ENCODE results near the gene TRIM6.
"Not testable (repeated sequence)": the region's sequence is repeated elsewhere in the genome, so short reads cannot be mapped to it uniquely, and the experiment has no call there.

Gene TRIM6

DNA sequence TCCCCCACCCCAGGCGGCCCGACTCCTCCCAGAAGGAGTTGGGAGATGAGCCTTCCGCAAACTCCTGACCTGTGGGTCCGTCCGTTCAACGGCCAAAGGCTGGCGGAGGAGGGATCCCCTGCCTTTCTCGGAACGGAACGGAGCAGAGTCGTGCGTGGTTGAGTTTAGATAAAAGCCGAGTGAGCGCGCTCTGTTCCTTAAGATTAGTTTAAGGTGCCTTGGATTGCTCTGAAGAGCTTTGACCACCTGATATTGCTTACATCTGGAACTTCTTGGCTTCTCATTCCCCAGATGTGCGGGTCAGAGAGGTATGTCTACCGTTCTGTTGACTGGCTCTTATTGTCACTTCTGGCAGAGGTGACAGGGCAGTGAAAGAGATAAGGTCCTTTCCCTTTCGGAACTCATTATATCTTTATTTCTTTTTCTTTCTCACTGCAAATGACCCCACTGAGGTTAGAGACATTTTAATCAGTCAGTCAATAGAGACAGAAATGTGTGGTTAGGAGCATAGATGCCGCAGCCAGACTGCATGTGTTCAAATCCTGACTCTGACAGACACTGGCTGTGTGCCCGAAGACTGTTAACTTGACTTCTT is at the start of gene TRIM6:
Gene TRIM6, plus strand, starts transcription at position 31 of the 595 bp plus-strand sequence. Its CDS starts 261 bp downstream, at position 292.
- DNase-seq, result no peak

- no peak for DNase-seq
Observed at GRCh38 chr11:5547982-5548381, 48.5 kb upstream of the TRIM6 start.

DNA sequence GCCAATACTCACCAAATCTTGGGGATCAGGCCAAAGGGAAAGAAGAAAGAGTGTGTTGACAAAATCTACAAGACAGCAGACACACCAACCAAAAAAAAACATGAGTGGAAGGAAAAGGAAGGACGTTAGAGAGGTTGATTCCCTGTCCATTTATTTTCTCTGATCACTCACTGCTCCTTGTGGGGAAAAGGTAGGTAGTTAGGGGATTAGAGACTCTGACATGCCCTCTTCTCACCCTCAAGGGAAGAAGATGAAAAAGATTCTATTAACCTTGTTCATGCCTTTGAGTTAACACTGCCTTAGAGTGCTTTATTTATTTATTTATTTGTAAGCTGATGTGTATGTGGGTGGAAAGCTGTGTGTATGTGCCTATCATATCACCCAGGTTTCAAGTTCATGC is 48.0 kb upstream of the TRIM6 start, which contains the start of gene OR52H1:
Gene OR52H1, minus strand, starts transcription at position 101 of the 400 bp plus-strand sequence. CDS start 3,035 bp downstream, outside the sequence.
- DNase-seq, result no peak

GRCh38 chr11:5550440-5551095 is 45.9 kb upstream of the TRIM6 start:
- DNase-seq, result no peak

GRCh38 chr11:5553343-5553742 is 43.1 kb upstream of the TRIM6 start:
- DNase-seq, result no peak

DNA sequence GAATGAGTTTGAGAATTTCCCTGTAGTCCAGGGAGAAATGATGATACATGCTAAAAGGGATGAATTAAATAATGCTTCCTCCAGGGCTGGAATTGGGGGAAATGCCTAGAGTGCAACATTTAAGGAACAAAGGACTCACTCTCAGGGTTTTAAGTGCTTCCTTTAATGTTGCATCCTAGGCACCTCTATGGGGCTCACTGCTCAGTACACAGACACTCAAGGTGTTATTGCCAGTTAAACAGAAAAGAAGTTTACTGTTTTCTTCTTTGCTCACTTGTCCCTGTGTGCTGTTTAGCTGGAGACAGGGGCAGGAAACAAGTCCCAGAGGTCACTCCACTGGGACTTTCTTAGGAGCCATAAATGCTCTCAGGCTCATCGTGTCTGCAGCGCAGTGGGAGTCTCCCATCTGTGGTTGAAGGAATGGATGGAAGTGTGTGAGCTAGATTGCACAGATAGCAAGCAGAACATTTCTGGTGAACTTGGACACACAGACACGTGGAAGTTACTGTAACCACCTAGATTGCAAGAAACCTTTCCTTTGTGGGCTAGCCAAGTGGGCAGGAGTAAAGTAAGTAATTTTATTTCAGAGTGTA is 39.7 kb upstream of the TRIM6 start:
- no peak for DNase-seq

- DNase-seq, result no peak
Observed at GRCh38 chr11:5557751-5558150, 38.7 kb upstream of the TRIM6 start.

DNA sequence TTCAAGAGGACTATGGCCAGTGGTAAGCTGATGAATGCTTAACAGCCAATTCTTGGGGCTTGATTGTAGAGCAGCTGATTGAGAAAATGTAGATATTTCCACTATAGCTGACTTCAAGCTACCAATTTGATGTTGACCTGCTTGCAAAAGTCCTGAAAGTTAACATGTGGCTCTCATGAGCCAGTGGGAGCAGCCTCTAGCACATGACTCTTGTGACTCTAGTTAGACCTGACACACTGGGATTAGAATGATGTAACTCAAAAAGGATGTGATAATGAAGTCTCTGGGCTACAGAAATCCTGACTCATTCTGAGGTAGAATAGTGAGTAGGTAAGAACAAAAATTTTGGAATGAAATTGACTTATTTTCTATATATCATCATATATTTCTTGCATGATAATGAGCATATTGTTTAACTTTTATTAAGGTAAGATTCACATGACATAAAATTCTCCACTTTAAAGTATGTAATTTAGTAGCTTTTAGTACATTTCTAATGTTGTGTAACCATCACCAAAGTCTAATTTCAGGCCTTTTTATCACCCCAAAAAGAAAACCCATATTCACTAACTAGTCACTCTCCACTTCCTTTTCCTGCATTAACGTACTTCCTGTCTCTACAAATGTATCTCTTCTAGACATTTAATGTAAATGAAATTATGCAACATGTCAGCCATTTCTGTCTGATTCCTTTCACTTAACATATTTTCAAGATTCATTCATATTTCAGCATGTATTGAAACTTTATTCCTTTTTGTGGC is 32.0 kb upstream of the TRIM6 start:
- no peak for DNase-seq

GRCh38 chr11:5574654-5575053 is 21.8 kb upstream of the TRIM6 start:
- DNase-seq, result no peak

- DNase-seq, result no peak
Observed at GRCh38 chr11:5575152-5575551, 21.3 kb upstream of the TRIM6 start.

GRCh38 chr11:5577101-5577500 is 19.3 kb upstream of the TRIM6 start:
- no peak for DNase-seq

DNA sequence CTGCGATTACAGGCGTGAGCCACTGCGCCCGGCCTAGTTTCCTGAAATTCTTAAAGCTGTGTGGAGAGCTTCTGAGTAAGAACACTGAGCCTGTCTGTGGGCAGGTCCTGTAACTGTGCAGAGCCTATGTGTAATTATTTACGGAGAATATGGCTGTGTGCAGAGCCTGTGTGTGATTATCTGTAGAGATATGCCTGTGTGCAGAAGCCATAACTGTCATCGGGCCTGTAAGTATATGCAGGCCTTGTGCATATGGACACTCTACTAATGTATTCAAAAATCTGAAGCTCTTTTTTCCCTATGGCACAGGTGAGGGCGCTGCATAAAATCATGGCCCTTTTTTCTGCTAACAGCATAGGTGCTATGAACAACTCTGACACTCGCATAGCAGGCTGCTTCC is 15.9 kb upstream of the TRIM6 start, which contains the start of gene OR52B6:
Gene OR52B6, plus strand, starts transcription at position 301 of the 400 bp plus-strand sequence. Its CDS starts 0 bp downstream, at position 301.
- no peak for DNase-seq

- DNase-seq, result no peak
Observed at GRCh38 chr11:5581014-5581413, 15.4 kb upstream of the TRIM6 start.

- not testable (repeated sequence) for DNase-seq
Observed at GRCh38 chr11:5584458-5584857, 12.0 kb upstream of the TRIM6 start.

GRCh38 chr11:5589906-5590305 is 6.5 kb upstream of the TRIM6 start:
- DNase-seq, result not testable (repeated sequence)

DNA sequence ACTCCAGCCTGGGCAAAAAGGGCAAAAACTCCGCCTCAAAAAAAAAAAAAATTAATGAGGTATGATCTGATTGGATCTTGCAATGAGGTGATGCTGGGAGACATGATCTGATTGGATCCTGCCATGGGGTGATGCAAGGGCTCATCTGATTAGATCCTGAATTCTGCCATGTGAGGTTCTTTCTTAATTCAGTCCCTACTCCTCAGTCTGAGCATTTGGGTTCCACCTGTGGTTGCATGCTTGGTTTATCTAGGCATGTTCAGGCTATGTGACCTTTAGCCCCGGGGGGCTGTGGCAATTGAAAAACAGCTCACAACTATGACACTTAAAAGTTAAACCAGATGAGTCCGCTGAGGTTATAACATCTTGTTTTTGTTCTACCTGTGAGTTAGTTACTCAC is 4.8 kb upstream of the TRIM6 start:
- no peak for DNase-seq

DNA sequence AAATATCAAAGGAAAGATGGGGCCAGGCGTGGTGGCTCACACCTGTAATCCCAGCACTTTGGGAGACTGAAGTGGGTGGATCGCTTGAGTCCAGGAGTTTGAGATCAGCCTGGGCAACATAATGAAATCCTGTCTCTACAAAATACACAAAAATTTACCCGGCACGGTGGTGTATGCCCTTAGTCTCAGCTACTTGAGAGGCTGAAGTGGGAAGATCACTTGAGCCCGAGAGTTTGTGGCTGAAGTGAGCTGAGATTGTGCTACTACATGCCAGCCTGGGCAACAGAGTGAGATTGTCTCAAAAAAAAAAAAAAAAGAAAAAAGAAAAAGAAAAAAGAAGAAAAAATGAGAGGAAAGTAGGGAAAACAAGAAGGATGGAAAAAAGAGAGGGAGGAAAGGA is 3.8 kb upstream of the TRIM6 start:
- no peak for DNase-seq

DNA sequence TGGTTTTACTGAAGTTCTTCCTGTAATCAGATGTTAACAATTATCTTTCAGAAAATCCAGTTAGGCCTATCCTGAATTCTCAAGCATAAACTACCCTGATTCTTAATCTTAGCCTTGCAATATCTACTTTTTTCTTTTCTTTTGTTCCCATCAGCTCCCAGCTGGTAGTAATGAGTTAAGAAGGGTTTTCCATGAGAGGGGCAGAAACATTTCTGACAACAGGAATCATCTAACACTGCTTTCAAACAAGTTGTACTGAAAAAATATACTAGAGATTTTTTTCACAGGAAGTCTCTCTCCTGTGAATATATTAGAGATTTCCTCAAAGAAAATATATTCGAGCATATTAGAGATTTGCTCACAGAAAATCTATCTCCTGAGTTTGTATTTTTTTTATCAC is 3.3 kb upstream of the TRIM6 start:
- no peak for DNase-seq

DNA sequence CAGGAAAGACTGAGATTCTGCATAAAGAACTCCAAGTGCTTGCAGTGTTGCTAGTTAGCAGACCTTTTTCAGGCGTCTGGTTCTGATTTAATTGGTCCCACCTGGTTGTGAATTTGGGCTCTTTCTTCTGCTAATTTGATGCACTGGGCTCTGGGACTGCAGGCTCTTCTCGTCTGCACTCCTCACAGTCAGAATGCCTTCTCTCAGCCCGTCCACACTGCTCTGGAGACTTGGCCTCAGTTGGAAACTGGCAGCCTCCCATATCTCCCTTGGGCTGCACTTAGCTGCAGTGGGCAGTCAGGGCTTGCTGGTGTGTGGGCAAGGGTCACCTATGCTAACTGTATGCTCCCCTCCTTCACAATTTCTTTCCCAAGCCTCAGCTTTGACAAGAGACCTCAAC is 1.5 kb downstream of the TRIM6 start:
- DNase-seq, result no peak

DNA sequence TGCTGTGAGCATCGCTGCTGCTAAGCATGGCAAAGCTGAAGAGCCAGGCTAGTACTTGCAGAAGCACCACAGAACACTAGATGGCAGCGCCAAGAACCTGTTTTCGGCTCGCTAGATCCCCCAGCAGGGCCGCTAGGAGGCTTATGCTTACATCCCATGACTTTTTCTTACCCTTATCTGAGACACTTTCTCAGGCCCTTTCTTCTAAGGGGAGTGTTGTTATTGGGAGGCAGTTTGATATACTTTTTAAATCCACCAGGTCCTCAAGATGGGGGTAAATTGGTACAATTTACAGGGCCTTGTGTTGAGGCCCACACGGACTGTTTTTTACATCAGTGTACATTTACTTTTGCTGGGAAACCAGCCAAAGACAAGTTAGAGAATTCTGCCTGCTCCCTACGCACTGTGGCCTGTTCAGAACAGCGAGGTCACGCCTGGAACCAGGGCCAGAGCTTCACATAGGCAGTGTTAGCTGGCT is 4.0 kb downstream of the TRIM6 start:
- peak; percentile 54 for DNase-seq

- not testable (repeated sequence) for DNase-seq
Observed at GRCh38 chr11:5602791-5603190, 6.4 kb downstream of the TRIM6 start.

DNA sequence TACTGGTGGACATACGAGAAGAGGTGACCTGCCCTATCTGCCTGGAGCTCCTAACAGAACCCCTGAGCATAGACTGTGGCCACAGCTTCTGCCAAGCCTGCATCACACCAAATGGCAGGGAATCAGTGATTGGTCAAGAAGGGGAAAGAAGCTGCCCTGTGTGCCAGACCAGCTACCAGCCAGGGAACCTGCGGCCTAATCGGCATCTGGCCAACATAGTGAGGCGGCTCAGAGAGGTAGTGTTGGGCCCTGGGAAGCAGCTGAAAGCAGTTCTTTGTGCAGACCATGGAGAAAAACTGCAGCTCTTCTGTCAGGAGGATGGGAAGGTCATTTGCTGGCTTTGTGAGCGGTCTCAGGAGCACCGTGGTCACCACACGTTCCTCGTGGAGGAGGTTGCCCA is 6.9 kb downstream of the TRIM6 start:
- DNase-seq, result no peak

DNA sequence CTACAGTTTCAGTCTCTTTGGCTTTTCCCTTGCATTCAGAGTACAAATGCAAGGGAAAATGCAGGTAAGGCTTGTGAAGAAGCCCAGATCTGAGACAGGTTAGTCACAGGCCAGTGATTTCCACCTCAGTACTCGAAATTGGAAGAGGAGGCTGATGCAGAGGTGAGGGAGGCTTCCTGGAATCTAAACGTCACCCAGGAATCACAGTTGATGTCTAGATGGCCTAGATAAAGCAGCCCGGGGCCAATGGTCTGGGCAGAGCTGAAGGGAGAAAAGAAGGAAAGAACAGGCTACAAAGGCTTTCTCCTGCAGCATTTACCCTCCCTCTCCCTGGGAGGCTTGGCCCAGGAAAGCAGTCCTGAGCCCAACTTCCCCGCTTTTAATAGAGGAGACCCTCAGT is 8.5 kb downstream of the TRIM6 start:
- no peak for DNase-seq

Measured in activated T-cell treated with anti-CD3 and anti-CD28 coated beads, Interleukin-2, amount 50 U/mL, for 1 hour (primary cell).